Activated CD4-positive, alpha-beta T cell treated with anti-CD3 and anti-CD28 coated beads, Interleukin-2, amount 50 U/mL, for 24 hours (primary cell): ENCODE data around the gene CCNDBP1.
"Not testable (repeated sequence)": the region's sequence is repeated elsewhere in the genome, so short reads cannot be mapped to it uniquely, and the experiment has no call there.

Experiments used
- DNase-seq, 2 donors: peaks; one replicate each; pipeline ENCODE4 v3.0.0-alpha.2; 2020; ENCODE audit warnings: low read depth in 1 of 2, low spot score in 1 of 2

CCNDBP1 gene

DNA sequence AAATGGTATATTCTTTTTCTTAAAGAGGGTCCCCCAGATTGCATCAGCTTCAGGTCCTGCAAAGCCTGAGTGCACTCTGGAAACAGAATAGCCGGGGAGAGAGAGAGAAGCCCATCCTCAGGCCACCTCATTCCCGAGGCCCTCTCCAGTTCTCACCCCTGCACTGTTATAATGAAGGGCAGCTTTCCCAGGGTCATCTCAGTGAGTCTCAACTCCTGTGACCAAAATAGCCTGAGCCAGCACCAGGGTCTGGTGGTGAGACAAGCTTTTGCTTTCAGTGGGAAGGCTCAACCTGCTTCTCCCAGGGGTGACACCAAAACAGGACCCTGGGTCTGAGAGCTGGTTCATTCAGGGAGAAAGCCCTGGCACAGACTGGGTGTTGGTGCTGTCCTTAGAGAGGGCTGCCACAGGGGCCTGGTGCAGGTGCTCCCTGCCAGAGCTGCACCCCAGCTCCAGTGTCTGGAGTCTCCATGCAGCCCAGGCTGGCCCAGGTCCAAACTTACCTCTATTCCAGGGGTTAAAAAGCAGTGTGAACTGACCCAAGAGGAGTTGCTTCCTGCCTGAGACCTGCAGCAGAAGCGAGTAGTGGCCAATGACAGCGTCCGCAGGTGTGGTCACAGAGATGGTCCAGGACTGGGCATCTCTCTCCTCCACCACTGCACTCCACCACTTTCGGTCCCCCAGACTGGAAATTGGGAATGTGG is 29.5 kb downstream of the CCNDBP1 start:
- no peak for DNase-seq

DNA sequence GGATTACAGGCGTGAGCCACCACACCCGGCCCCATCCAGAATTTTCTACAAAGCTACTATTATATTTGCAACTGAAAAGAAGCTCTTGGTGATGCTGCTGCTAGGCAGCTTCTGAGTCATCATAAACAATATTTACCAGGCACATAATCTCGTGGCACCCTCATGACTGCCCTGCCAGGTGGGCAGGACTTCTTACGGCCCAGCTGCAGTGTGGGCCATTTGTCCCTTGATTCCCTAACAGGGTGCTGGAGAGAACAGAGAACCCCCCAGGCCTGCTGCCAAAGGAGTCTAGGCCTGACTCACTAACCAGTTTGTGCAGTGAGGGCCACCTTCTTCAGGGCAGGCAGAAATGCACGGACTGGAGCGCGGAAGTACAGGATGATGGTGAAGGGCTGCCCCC is 30.8 kb downstream of the CCNDBP1 start:
- no peak for DNase-seq

DNA sequence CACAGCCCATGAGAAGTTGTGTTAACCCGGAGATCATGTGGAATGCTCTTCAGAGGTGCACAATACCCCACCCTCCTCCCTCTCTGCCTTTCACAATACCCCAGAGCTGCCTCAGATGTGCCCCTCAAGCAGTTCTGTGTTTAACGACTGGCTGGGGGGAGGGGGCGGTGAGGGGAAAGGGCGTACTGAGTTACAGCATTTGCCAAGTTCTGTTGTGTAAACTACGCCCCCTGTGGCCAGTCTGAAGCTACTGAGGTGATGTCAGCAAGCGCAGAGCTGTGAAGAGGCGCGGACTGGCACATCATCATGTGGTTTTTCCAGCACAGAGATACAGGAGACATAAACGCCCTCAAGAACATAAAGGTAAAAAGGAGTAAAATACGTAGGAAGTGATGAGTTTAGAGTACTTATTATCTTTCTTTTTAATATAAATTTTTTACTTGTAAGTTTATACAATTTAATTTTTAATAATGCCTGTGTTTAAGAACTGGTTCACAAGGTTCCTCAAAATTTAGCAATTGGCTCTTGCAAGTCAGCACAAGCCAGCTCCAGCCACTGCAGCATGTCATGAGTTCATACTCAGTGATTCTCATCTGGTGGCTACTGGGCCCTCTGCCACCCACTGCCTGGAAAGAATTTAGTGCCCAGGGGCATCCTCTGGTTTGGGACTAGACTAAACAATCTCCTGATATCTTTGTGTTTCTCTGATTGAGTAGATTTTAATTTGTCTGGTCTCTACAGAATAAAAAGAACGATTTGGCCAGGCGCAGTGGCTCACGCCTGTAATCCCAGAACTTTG is 33.9 kb downstream of the CCNDBP1 start:
- no peak for DNase-seq

DNA sequence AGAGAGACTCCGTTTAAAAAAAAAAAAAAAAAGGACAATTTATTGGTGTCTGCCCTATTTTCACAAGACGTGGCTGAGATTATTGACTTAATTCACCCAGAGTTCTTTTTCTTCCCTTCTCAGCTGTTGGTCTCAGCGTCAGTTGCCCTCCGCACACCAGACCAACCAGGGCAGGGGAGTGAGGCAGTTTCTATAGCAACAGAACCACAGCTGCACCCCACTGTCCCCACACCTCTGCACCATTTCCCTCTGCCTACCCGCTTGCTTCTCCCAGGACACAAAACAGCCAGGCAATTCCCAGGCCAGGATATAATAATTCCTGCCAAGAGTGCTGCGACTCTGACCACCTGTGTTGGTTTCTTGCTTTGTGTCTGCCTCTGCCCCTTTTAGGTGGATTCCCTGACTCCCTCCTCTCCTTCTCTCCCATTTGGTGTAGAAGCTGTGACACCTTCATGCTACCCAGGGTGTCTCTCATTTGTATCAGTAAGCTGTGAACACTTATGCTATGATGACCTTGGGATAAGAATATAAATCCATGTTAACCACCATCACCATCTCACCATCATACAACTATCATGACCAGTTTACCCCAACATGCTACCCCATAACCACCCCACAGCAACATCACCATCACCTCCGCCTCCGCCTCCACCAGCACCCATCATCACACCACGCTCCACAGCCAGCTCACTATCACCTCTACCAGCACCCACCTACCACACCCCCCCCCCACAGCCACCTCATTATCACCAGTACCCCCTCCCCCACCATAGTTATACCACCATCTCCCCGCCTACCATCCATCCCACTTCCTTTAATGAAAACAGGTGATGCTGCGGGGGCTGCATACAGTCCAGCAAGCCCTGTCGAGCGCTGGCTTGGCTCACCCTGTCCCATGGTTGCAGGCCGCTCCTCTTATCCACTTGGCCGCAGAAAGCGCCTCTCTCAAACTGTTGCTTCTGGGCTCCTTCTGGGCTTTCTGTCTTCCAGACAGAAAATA is 35.0 kb downstream of the CCNDBP1 start:
- no peak for DNase-seq

DNA sequence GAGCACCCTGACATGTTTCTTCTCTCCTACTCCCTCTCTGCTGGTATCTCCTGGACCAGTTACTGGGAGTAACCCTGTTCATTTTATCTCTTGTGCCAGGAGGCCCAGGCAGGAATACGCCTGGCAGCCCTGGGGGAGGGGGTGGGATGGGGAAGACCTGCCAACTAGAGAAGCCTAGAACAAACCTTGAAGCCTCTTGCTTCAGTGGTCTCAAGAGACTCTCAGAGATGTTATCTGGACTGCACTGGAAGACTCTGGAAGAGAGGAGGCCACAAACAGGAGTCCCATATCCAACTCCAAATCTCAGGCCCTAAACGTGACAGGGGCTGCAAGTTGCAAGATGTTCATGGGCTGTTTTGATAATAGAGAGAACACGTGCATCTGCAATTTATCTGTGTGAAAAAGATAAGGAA is 35.8 kb downstream of the CCNDBP1 start, which contains the start of gene EPB42:
Gene EPB42, minus strand, starts transcription at position 28 of the 413 bp plus-strand sequence. CDS start 193 bp downstream, outside the sequence.
- no peak for DNase-seq

DNA sequence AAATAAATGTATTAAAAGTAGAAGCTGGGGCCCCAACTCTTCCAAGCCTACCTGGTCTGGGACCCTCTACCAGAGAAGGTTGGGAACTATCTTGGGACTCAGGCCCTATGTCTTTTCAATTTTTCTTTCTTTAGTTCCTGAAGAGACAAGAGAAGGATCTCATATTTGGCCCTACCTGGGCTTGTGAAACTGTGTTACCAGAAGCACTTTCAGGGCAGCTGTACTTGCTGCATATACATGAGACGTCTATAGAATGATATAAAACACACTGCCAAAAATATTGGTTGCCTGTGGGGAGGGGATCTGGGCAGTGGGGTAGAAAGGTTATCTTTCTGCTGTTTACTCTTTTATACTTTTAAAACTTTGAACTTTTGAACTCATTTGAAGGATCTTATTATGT is 36.2 kb downstream of the CCNDBP1 start:
- no peak for DNase-seq

DNA sequence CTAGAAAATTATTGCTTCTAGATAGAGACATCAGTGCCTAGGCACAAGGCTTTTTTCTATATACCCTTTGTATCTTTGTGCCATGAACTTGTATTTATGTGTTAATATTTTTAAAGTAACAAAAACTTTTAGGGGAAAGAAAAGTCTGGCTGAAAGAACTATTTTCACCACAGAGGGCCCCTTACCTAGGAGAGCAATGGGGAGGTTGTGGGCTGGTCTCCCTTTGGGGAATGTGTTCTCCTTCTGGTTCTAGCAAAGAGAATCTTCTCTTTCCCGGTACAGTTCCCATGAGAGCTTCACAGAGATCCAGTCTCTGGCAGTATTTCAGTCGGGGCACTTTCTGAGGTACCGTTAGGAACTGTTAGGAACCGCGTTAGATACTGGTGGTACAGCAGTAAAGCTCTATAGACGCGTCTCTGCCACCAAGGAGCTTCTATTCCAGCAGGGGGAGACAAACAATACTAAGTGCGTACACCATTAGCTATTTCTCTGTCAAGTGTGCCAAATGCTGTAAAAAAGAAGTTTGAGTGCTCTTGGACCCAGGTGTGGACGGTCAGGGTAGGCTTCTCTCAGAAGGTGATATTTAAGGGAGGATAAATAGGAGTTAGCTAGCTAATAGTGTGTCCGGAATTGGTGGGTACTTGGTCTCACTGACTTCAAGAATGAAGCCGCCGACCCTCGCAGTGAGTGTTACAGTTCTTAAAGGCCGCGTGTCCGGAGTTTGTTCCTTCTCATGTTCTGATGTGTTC is 40.2 kb downstream of the CCNDBP1 start:
- DNase-seq = peak; percentile 4 to 36

DNA sequence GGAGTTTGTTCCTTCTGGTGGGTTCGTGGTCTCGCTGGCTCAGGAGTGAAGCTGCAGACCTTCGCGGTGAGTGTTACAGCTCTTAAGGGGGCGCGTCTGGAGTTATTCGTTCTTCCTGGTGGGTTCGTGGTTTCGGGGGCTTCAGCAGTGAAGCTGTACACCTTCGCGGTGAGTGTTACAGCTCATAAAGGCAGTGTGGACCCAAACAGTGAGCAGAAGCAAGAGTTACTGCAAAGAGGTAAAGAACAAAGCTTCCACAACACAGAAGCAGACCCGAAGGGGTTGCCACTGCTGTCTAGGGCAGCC is 40.7 kb downstream of the CCNDBP1 start:
- not testable (repeated sequence) for DNase-seq

DNA sequence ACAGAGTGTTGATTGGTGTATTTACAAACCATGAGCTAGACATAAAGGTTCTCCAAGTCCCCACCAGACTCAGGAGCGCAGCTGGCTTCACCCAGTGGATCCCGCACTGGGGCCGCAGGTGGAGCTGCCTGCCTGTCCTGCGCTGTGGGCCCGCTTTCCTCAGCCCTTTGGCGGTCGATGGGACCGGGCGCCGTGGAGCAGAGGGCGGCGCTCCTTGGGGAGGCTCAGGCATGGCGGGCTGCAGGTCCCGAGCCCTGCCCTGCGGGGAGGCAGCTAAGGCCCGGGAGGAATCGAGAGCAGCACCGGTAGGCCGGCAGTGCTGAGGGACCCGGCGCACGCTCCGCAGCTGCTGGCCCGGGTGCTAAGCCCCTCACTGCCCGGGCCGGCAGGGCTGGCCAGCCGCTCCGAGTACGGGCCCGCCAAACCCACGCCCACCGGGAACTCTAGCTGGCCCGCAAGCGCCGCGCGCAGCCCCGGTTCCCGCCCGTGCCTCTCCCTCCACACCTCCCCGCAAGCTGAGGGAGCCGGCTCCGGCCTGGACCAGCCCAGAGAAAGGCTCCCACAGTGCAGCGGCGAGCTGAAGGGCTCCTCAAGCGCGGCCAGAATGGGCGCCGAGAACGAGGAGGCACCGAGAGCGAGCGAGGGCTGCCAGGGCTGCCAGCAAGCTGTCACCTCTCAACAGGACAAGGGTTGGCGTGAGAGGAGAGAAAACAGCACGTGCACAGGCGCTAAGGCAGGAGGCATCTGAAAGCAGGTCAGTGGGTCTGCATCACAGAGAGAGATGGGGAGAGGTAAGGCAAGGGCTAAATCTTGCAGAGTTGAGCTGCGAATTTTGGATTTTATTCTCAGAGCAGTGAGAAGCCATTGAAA is 41.5 kb downstream of the CCNDBP1 start:
- no peak for DNase-seq

DNA sequence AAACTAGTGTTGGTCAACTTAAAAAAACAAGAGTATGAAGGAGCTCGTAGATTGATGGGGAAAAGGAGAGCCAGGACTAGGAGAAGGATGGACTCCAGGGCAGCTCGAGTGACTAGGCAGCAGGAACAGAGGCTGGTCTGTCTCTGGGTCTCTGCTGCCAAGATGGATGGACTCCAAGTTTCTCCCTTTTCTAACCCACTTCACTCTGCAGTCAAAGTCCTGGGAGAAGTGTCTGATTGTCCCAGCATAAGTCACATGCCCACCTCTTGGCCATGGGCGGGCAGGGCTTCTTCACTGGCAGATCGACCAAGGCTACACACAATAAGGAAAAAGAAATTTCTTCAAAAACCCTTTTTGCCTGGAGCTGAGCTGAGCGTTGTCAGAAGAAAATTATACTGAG is 44.8 kb downstream of the CCNDBP1 start:
- no peak for DNase-seq

DNA sequence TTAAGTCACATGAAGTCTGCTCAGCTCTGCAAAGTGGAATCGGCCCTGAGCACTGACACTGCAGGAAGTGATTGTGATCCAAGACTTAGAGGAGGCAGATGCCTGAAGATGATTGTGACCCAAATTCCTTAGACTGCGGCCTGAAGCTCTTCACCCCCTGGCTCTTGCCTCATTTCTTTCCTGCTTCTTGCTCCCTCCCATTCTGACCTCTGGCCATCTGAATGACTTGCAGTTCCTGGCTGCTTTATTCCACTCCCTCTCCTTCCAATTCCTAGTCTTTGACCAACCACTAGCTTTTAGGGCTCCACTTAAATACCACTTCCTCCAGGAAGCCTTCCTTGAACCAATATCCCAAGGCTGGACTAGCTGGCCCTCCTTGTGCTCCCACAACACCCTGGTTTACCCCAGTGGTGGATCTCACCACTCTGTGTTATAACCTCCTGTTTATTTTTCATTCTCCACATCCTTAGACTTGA is 45.5 kb downstream of the CCNDBP1 start:
- no peak for DNase-seq

DNA sequence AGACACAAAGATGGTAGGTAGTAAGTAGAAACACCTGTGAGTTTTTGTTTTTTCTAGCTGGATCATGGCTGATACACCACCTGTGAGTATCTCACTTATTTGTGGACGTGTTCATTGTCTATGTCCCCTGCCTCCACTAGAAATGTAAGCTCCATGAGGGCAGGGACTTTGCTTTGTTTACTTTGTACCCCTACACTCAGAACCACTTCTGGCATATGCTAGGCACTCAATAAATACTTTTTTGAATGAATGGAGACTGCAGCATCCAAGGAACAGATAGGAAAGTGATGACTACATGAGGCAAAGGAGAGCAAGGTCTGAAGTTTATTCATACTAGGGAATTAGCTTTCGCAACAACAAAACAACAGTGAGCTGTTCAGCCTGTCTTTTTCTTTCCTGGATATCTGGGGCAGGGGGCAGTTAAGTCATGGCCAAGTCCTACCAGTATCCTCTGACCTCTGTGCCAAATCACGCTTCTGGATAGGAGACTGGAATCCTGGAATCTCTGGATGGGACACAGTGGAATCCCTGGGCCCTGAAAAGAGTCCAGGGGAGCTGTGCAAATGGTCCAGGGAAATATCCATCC is 47.2 kb downstream of the CCNDBP1 start:
- no peak for DNase-seq

DNA sequence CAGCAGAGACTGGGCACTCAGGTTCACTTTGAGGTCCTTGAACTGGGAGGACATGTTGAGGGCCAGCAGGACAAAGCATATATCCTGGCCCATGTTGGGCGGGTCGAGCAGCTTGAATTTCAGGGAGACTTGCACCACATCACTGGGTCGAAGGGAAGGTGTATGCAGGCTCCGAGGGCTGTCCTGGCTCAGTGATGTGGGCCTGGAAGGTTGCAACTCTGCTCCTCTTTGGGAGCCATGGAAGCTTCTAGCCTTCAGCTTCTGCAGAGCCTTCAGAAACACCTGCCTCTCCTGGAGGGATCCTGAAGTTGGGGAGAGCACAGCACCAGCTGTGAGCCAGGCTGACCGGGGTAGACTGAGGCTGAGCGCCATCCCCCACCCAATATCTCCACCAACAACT is 50.3 kb downstream of the CCNDBP1 start:
- DNase-seq = no peak

DNA sequence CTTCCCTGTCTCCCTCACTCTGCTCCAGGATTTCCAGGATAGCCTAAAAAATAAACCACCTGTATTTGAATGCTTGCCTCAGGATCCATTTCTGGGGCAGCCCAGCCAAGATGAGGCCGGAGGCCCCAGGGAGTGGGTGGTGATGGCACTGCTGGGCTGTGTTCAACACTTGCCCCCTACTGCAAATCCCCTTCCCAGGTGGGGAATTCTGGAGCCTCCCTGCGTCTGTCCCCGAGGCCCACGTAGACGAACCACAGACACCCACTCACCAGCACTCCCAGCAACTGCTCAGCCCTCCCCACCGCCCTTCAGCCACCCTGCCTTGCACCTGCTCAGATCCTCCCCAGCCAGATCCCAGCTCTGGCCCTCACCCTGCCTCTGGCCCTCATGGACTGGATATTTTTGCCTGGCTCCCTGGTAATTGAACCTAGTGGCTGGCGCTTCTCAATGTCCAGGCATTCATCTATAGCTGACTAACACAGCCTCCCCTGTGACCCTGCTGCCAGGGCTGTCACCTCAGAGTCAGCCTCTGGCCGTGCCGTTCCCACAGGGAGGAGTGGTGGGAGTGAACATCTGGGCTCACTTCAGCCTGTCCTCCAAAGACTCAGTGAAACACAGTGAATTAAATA is 52.8 kb downstream of the CCNDBP1 start:
- DNase-seq = no peak

DNA sequence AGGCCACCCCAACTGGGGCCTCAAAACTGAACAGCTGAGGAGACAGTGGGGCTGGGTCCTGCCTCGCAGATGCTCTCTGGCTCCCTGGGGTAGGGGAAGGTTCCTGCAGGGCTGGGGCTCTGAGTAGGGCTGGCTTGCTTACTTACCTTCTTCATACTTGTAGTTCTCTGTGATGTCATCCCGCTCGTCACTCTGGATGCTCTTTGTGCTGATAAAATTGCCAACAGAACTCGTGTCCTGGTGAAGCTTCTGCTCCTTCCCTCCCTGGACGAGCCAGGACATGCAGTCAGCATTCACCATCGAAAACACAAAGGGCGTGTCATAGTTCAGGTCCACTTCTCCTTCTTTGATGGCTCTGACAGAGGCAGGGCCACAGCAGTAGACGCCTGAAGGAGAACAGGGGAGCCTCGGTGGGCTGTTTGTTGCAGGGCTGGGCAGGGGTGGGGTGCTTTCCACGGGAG is 53.5 kb downstream of the CCNDBP1 start:
- DNase-seq = no peak

DNA sequence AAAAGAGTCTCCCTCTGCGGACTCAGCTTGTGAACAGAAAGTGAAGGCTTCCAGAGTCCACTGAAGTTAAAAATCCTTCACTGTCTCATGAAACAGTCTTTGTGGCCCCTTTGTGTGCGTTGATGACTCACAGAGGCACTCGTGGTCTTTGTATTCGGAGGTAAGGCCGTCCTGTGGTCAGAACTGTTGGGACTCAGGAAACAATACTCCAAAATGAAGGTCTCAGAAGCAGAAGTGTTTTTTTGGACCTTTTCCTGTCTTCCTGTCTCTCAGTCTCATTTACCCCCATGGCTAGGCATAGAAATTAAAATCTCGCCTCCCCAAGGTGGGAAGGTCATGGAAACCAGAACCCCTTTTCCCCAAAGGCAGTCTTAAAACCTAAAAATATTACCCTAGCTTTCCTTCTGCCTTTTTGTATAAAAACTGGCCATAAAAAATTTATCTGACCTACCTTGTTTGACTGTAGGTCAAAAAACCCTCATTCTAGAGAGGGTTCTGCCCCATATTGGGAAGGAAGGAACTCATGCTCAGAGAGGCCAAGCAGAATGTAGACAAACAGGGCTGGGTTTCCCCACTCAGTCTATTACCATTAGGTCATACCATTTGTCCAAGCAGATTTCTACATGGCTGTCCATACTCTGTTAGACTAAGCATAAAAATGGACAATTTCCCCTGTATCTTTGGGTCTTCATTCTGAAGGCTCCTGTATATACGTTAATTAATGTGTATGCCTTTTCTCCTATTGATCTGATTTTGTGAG is 54.7 kb downstream of the CCNDBP1 start:
- no peak for DNase-seq

DNA sequence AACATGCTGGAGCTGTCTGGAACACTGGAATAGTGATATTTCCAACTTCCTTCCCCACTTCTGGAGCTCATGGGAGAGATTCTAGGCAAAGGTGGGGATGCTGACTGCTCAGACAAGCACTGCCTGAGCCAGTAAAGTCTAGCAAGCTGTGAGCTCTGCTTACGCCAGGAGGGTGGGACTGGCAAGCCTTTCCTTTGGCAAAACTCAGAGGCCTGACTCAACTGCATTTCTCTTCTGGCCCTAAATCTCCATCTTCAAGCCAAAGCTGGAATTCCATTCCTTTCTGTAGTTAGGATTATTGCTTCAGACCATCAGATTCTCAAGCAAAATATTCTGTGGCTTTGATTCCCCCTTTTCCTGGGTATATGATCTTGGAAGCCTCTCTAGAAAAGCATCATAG is 55.9 kb downstream of the CCNDBP1 start:
- DNase-seq = no peak

DNA sequence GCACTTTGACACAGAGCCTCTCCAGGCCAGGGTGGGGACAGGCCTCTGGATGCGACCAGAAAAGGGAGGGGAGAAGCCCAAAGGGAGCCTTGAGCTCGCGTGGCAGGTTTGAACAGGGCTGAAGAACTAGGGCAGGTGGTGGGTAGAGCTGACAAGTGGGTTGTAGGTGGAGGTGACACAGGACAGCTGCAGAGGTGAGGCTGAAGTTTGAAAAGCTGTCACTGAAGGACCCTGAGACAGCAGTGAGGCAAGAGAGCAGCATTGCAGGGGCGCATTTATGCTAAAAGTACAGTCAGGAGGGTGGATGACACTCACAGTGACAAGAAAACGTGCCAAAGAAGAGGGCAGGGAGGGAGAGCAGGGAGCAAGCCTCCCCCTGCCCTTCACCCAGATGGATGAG is 57.4 kb downstream of the CCNDBP1 start:
- DNase-seq = no peak
